Right ventricle myocardium inferior (tissue), 1 donor: ENCODE measurements around the gene SP9. TPM values are rescaled to one million over a fixed set of nuclear protein-coding genes. Genes with fewer than 3 reads are reported as not detected.
"Not testable (repeated sequence)": the region's sequence is repeated elsewhere in the genome, so short reads cannot be mapped to it uniquely, and the experiment has no call there.

Experiments used
- ATAC-seq: fragments of 200-7000 bp; cut with Tn5 transposase; one replicate; pipeline ENCODE4 v1.9.1; 2020; ENCODE audit warnings: mild to moderate bottlenecking, moderate library complexity
- DNase-seq: peaks from one replicate; pipeline ENCODE4 v3.0.0; 2021; ENCODE audit errors: missing footprints
- intact Hi-C: fragments of 100-400 bp; cut with DNase I; formaldehyde crosslinking; loops from one replicate; pipeline ENCODE4 v1.11.0; 2022
- total RNA-seq: library from RNA; stranded (reverse); fragmentation: NEBNext Ultra II Directional; extraction: Animal tissue kit (Norgen Biotek cat#: 25700); gene quantifications from one replicate; pipeline ENCODE4 v1.2.1, GENCODE V29; 2021
- donor health status: DM: no; HTN: yes; CAD: no; lungs with severe emphysema.

The SP9 gene
- total RNA-seq, 1 donor from 2014 or later: not detected

DNA sequence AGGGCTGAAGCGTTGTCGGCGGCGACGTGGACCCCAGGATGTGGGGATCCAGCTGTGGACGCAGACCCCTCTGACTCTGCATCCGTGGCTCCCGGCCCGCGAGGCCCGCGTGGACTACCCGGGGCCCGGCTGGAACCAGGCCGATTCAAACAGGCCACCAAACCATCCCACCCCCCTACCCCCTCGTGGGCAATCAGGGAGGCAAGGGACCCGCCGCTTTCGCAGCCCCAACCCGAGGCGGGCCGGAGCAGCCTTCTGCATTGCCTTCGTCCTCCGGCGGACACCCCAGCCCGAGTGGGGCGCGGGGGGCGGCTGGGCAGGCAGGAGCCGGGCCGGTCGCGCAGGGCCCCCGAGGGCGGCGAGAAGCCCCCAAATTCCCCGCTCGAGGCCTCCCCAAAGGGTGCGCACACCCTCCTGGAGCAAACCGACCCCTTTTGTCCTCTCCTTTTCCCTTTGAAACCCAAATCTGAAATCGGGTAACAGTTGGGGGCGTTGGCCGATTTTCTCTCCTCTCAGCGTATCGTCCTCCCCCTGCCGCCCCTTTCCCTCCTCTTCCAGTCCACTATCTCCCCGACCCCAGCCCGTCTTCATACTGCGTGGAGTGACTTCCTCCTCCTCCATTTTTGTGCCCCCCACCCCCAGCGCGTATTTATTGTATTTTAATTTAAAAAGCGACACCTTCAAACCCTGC, 7.4 kb downstream of the SP9 start:
- DNase-seq (no peak), ATAC-seq (peak; percentile 6)
- intact Hi-C loops: loop anchor here (5.0 to 10.0 kb wide), 5 partner anchors 185 to 940 kb away; no protein-coding TSS in a partner anchor

DNA sequence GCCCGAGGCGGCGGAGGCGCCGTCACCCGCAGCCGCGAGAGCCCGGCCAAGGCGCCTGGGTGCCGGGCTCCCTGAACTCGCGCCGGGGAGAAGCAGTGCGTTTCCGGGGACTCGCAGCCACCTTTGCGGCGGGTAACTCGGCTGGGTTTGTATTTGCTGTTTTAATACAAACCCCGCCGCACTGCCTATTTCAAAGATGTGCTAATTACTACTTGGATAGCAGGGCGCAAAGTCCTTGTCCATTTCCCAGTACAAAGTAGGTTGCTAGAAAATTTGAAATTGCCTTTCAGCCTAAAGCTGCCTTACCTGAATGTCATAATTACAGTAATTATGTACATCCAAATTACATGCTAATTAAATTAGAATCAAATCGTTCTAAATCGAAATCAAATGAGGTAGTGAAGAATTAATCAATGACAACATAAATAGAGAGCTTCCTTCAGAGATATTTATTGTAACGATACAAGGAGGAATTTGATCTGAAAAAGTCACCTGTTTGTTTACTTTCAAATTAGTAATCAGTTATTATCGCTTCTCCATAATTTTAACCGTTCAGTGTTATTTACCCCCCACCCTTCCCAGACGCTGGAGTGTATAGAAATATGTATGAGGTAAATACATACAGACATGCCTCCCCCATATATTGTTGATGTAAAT, 8.1 kb downstream of the SP9 start:
- ATAC-seq (no peak), DNase-seq (no peak)
- intact Hi-C loops: loop anchor here (5.0 to 10.0 kb wide), 5 partner anchors 186 to 941 kb away; no protein-coding TSS in a partner anchor

DNA sequence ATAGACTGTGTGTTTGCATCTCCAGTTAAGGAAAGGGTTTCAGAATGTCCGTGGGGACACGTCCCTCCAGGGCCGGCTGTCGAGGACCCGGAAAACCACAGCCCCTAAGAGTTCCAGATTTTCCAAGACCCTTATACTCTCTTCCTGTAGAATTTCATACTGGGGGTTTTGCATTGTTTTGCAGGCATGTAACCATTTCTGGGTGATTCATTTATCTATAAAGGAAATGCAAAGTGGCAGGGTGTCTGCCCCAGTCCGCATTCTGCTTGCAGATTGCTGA, 8.5 kb downstream of the SP9 start:
- intact Hi-C loops: loop anchor here (5.0 to 10.0 kb wide), 5 partner anchors 186 to 941 kb away; no protein-coding TSS in a partner anchor
- ATAC-seq (no peak), DNase-seq (no peak)

DNA sequence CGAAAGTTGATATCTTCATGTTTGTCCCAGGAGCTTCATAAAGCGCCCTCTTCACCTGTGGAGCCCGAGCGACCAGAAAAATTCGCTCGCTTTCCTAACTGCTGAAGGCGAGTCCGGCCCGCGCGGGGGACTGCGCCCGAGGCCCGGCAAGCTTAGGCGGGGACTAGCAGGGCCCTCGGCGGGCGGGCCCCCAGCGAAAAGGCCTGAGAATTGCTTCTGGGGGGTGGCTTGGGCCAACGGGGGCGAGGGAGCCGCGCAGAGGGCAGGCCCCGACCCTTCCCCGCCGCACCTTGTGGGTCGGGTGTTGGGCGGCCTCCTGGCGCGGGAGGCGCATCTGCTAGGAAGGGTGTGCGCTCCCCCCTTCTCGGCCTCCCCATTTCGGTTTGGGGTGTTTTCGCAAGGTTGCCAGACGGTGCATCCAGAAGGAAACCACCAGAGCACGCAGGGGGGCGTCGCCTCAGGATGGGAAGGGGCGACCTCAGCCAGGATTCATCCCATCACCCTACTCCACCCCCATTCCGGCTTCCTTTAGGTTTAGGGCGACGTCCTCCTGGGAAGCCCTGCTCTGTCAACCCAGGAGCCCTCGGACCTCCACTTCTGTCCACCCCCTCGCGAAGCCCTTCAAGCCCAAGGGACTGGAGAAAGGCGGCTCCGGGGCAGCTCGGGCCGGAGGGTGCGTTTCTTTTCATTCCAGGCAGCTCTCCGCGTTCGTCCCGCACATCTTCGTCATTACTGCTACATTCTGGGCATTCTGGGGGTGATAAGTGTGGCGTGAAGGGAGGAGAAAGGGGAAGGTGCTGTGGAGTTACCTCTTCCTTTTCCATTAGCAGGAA, 9.1 kb downstream of the SP9 start:
- ATAC-seq (no peak), DNase-seq (peak; percentile 65)
- intact Hi-C loops: loop anchor here (5.0 to 10.0 kb wide), 5 partner anchors 187 to 942 kb away; no protein-coding TSS in a partner anchor

DNA sequence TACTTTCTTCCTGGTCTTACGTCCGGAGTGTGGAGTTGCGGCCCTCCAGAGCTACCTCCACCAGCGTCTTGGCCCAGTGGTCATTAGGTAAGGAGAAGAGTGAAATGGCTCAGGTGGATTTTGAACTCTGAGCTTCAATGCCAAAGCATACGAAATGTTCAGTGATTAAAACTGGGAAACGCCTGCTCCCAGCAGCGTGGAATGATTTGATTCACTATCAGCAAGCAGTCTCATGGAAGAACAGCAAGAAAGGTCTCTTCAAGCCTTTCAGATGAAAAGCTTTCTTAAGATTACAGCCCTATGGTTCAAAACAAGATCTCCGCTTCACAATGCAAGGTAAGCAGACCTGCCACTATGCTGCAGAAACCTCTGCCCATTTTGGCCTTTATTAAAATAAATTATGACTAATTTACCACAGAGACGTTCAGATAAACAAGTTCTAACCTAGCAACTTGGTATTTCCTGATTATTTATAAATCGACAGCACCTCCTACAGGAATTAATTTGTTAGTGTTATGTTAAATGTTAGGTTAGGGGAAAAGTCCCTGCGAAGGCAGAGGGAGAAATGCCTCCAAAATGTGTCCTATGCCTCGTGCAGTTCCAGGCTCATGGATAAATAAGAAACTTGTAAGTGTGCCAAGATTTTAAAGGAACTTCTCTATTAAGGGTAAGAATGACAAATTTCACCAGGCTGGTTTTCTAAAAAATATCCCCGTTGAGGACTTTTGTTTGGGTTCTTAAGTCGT, 10.1 kb downstream of the SP9 start:
- DNase-seq (no peak), ATAC-seq (no peak)
- intact Hi-C loops: loop anchor here (5.0 to 10.0 kb wide), 5 partner anchors 188 to 943 kb away; no protein-coding TSS in a partner anchor

DNA sequence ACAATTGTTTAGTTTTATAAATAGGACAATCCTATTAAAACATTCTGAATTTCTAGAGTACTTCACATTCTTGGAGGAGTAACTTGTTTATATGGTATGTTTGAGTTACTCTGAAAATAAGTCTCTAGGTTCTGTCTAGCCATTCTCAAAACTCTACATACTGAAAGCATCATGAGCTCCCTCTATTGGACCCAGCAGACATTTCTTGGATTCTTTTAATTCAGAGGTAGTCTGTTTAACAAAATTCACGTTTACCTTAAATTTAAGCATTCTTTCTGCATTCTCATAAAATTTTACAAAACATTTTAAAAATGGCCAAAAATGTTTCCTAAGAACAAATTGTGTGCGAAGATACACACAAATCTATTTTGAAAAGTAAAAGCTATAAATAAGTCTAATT, 15.3 kb downstream of the SP9 start:
- ATAC-seq (no peak), DNase-seq (no peak)
- intact Hi-C loops: no loop called here

DNA sequence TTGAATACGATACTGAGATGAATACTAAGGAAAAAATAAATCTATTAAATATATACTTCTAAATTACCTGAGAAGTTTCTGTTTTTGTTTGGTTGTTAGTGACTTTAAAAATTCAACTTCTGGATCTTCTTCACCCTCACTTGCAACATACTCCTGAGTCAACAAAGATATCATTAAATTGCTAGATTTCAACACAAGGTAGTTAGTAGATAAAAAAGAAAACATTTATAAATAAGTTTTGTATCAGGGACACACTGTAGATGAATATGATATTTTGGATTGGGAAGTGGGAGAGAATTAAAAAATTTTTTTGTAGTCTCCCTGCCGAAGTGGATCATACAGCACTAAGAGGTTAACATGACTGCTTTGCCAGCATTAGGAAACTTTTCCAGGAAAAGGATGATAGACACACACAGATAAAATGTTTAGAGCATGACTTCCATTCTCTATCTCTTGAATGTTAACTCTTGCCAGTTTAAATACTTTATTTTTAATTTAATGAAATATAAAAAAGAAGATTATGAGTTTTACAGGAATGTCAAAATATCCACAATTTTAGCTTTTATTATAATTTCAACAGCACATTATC, 15.9 kb downstream of the SP9 start:
- ATAC-seq: no peak
- DNase-seq: no peak

DNA sequence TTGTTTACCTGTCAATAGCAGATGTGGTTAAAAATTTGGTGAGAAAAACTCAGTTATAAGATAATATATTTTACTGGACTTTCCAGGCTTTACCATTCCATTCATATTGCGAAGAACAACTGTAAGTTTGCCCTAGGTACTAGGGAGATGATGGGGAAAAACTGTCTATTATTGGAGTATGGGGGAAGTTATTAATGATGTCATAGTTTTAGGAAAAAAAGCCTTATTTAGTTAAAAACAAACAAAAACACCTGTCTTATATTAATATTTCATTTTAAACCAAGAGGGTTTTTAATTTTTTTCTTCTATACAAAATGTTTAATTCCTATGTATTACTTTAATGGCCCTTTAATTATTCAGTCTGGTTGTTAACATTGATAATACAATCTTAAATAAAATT, 18.2 kb downstream of the SP9 start:
- DNase-seq: no peak
- intact Hi-C loops: no loop called here
- no peak for ATAC-seq

More for the DNA sequence above, 15.9 kb downstream of the SP9 start:
- intact Hi-C loops: no loop called here

DNA sequence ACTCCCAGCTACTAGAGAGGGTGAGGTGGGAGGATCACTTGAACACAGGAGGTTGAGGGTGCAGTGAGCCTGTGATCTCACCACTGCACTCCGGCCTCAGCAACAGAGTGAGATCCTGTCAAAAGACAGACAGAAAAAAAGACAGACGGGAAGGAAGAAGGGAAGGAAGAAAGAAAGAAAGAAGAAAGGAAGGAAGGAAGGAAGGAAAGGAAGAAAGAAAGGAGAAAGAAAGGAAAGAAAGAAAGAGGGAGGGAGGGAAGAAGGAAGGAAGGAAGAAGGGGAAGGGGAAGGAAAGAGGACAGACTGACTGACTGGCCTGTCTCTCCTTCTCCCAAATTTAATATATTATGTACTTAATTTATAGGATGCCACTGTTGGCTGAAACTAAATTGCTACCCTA, 21.6 kb downstream of the SP9 start:
- intact Hi-C loops: no loop called here
- ATAC-seq: no peak
- no peak for DNase-seq

DNA sequence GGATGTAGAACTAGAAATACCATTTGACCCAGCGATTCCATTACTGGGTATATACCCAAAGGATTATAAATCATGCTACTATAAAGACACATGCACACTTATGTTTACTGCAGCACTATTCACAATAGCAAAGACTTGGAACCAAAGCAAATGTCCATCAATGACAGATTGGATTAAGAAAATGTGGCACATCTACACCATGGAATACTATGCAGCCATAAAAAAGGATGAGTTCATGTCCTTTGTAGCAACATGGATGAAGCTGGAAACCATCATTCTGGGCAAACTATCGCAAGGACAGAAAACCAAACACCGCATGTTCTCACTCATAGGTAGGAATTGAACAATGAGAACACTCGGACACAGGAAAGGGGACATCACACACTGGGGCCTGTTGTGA, 24.9 kb downstream of the SP9 start:
- intact Hi-C loops, DNase-seq, ATAC-seq: not testable (repeated sequence)

DNA sequence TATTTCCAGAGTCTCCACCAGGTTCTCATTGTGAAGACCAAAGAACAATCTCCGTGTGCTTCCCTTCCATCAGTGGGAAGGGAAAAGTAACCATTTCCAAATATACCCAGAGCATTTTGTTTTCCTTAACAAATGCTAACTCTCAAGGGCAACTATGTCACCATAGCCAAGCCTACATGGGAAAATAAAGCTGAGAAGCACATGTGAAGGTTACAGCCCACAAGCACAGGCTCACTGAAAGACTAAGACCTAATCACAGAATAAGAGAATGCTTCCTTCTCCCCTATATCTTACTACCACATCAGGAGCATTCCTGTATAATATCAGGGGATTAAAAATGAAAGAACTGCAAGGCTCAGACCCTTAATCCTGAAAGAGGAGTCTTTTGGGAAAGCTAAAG, 28.2 kb downstream of the SP9 start:
- DNase-seq: no peak
- intact Hi-C loops: no loop called here
- no peak for ATAC-seq

DNA sequence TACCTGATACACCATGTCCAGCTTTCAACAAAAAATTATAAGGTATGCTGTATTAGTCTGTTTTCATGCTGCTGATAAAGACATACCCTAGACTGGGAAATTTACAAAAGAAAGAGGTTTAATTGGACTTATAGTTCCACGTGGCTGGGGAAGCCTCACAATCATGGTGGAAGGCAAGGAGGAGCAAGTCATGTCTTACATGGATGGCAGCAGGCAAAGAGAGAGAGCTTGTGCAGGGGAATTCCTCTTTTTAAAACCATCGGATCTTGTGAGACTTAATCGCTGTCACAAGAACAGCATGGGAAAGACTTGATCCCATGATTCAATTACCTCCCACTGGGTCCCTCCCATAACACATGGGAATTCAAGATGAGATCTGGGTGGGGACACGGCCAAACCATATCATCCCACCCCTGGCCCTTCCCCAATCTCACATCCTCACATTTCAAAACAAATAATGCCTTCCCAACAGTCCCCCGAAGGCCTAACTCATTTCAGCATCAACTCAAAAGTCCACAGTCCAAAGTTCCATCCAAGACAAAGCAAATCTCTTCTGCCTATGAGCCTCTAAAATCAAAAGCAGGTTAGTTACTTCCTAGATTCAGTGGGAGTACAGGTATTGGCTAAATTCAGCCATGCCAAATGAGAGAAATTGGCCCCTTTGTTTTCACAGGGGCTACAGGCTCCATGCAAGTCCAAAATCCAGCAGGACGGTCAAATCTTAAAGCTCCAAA, 28.9 kb downstream of the SP9 start:
- intact Hi-C loops, DNase-seq, ATAC-seq: not testable (repeated sequence)

DNA sequence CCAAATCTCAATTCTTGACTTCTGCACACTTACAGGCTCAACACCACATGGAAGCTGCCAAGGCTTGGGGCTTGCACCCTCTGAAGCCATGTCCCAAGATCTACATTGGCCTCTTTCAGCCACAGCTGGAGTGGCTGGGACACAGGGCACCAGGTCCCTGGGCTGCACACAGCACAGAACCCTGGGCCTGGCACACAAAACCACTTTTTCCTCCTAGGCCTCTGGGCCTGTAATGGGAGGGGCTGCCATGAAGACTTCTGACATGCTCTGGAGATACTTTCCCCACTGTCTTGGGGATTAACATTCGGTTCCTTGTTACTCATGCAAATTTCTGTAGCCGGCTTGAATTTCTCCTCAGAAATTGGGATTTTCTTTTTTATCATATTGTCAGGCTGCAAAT, 29.9 kb downstream of the SP9 start:
- intact Hi-C loops: no loop called here

DNA sequence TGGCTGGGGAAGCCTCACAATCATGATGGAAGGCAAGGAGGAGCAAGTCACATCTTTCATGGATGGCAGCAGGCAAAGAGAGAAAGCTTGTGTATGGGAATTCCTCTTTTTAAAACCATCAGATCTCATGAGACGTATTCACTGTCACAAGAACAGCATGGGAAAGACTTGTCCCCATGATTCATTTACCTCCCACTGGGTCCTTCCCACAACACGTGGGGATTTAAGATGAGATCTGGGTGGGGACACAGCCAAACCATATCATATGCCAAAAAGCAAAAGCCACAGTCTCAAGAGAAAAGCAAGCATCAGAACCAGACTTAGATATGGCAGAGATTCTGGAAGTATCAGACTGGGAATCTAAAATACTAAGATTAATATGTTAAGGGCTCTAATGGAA, 30.8 kb downstream of the SP9 start:
- no peak for DNase-seq
- intact Hi-C loops: no loop called here
- no peak for ATAC-seq

More for the DNA sequence above, 29.9 kb downstream of the SP9 start:
- ATAC-seq: no peak
- no peak for DNase-seq

DNA sequence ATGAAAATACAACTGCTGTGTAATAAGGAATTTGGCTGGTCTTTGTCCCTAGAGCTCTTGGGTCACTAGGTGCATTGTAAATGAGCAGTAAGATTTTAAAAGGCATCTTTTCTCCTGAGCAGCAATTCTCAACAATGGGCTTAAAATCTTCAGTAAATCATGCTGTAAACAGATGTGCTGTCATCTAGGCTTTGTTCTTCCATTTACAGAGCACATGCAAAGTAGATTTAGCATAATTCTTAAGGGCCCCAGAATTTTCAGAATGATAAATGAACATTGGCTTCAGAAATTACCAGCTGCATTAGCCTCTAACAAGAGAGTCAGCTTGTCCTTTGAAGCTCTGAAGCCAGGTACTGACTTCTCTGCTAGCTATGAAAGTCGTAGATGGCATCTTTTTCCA, 33.9 kb downstream of the SP9 start:
- intact Hi-C loops: no loop called here
- ATAC-seq: no peak
- no peak for DNase-seq

DNA sequence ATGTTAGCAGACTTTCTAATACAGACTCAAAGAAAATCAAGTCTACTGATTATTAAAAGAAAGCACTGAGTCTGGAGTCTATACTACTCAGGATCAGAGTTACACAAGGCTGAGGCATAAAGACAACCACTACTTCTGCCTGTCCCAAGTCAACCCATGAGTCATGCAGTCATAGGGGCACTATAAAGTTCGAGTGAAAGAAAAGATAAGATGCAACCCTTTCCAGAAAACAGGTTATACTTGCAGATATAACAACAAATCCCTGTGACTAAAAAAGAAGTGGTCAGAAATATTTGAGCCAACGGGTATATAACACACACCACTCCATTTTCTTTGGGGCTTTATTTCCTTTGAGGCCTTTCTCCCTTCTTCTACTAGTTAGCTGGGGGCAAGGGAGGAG, 42.2 kb downstream of the SP9 start:
- ATAC-seq (no peak), DNase-seq (no peak)
- intact Hi-C loops: no loop called here

DNA sequence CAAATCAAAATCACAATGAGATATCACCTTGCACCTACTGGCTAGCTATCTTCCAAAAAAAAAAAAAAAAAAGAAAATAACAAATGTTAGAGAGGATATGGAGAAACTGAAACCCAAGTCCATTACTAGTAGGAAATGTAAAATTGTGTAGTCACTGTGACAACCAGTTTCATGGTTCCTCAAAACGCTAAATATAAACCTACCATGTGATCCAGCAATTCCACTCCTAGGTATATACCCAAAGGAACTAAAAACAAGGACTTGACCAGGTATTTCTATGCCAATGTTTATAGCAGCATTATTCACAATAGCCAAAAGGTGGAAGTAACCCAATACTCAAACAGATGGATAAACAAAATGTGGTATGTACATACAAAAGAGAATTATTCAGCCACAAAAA, 49.0 kb downstream of the SP9 start:
- DNase-seq (no peak), ATAC-seq (no peak)

DNA sequence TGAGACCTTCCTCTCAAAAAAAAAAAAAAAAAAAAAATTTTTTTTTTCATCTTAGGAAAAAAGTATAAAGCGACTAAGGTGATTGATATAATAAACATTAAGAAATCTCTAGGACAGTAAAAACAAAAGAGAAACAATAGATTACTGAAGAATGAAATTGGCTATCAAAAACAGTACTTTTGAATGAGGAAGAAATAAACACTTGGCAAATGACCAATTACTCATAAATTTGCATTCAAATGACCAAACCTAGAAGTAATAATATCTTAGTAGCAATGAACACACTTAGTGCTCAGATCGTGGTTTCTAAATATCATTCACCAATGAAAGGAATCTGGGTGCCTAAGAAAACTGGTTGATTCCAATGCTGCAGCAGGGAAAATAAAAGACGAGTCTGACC, 50.4 kb downstream of the SP9 start:
- DNase-seq (no peak), ATAC-seq (no peak)
- intact Hi-C loops: no loop called here

More for the DNA sequence above, 49.0 kb downstream of the SP9 start:
- intact Hi-C loops: no loop called here
